Stimulated activated CD8-positive, alpha-beta memory T cell treated with anti-CD3 and anti-CD28 coated beads, Interleukin-15, amount 100 ng/mL, for 24 hours (primary cell): Measurements from ENCODE around the gene MPEG1.
A peak's percentile ranks its signal among the peaks of the same experiment; 100 is the strongest.

ENCODE experiments used
- DNase-seq: peaks from one replicate; pipeline ENCODE4 v3.0.0-alpha.2; 2020; ENCODE audit warnings: low read depth

Gene MPEG1

DNA sequence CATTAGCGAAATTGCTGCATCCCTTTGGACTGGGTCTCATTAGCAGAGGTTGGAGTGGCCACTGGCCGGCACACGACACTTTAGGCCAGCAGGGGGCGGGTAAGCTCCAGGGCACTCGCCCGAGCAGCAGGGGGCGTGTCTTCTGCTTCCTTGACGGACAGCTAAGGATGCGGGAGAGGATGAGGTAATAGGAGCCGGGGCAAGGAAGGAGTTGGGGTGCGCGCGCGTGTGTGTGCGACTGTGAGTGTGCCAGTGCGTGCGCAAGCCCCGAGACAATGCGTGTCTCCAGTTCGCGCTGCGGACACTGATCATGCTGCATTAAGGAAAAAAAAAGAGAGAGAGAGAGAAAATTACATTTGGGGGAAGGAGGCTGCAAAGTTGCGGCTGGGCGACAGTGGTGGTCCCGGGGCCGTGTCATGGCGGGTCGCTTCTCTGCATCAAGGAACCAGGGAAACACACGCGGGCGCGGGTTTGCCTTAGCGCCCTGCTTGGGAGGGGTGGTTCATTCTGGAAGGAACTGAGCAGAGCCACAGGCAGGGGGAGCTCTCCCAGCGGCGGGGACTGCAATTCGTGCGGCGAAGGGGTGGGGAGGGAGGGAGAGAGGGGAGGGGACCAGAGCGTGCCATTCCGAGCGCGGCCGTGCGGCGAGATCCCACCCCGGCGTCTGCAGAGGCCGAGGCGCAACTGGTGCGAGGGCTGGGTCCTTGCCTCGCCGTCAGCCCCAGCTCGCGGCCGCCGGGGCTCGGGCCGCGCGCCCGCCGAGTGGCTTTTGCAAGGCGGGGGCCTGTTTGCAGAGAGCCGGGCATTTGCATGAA, 41.0 kb downstream of the MPEG1 start, which contains the start of gene DTX4:
TSS of gene DTX4 (plus strand) at position 625 of the 815 bp plus-strand sequence. CDS start 464 bp downstream, outside the sequence.
- peak; percentile 76 for DNase-seq

DNA sequence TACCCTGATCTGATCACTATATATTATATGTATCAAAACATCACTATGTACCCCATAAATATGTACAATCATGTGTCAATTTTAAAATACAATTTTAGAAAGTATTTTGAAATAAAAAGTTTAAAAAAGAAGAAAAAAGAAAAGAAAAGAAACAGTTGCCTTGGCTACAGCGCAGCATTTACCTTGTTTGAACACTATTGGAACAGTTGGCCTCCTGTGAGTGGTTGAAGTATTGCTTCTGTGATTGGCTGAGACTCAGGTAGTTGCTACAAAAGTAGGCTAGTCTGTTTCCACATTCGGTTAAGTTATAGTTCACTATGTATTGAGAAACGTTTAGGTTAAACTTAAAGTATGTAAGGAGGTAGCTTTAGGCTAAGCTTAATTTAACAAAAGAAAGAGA, 48.7 kb downstream of the MPEG1 start:
- DNase-seq: no peak
